ENCODE results near the gene ERN1. TPM values are rescaled to one million over a fixed set of nuclear protein-coding genes. Genes with fewer than 3 reads are reported as not detected.

Gene ERN1
- polyA plus RNA-seq, 3 donors: 11.0 to 27.5 (median 13.7) TPM

DNA sequence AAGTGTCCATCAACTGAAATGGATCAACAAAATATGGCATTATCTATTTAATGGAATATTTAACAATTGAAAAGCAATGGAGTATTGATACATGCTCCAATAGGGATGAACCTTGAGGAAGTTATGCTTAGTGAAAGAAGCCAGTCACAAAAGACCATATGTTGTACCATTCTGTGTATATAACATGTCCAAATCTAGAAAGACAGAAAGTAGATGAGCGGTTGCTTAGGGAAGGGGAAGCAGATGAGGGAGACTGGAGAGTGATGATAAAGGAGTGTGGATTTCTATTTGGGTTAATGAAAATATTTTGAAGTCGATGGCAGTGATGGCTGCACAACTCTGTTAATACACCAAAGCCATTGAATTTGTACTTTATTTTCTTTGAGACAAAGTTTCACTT lies 8.5 kb upstream of the ERN1 start:
- Mint-ChIP-seq H3K27me3 (ENCODE audit: low read depth in 3 of 3) (peaks cover 0 to 3% (median 0%) of the 10 kb centered on the region in 3 donors), H3K27ac (no peak overlapping the region), H3K9me3 (no peaks in the 10 kb centered on the region), H3K4me1 (peaks cover 1% of the 10 kb centered on the region), H3K4me3 (no peak overlapping the region), H3K36me3 (no peaks in the 10 kb centered on the region)
- DNase-seq: no peak
- intact Hi-C loops (cut with micrococcal nuclease): no loop called here
- H3K9me3 ChIP-seq (replicated peaks in 1 of 2; ENCODE audit: control insufficient read depth in 1 of 2, insufficient read depth in 1 of 2, low read length in 2 of 2): no peaks in the 10 kb centered on the region
- H3K27ac ChIP-seq (ENCODE audit: low read depth in 1 of 2, low read length in 2 of 2): no peak overlapping the region
- H3K36me3 ChIP-seq (replicated peaks in 1 of 2; ENCODE audit: control insufficient read depth in 1 of 2, insufficient read depth in 2 of 2, low read length in 2 of 2): no peaks in the 10 kb centered on the region
- H3K4me2 ChIP-seq (replicated peaks; ENCODE audit: extremely low read depth, low read length, poor library complexity, severe bottlenecking): no peak overlapping the region
- no peaks in the 10 kb centered on the region for H3K79me2 ChIP-seq (ENCODE audit: insufficient read depth, low read length)
- TF ChIP-seq, protein P1, sequence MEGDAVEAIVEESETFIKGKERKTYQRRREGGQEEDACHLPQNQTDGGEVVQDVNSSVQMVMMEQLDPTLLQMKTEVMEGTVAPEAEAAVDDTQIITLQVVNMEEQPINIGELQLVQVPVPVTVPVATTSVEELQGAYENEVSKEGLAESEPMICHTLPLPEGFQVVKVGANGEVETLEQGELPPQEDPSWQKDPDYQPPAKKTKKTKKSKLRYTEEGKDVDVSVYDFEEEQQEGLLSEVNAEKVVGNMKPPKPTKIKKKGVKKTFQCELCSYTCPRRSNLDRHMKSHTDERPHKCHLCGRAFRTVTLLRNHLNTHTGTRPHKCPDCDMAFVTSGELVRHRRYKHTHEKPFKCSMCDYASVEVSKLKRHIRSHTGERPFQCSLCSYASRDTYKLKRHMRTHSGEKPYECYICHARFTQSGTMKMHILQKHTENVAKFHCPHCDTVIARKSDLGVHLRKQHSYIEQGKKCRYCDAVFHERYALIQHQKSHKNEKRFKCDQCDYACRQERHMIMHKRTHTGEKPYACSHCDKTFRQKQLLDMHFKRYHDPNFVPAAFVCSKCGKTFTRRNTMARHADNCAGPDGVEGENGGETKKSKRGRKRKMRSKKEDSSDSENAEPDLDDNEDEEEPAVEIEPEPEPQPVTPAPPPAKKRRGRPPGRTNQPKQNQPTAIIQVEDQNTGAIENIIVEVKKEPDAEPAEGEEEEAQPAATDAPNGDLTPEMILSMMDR (IDR thresholded peaks at IDR 0.05): no peak
- H3K4me3 ChIP-seq (replicated peaks in 1 of 3; ENCODE audit: low read depth in 2 of 3, low read length in 3 of 3): no peak overlapping the region
- H3K4me1 ChIP-seq (ENCODE audit: control insufficient read depth in 1 of 2, insufficient read depth in 2 of 2, low read length in 2 of 2): no peaks in the 10 kb centered on the region
- no peak overlapping the region for H2AFZ ChIP-seq (ENCODE audit: insufficient read depth, low read depth, low read length, poor library complexity, severe bottlenecking)
- H3K27me3 ChIP-seq (ENCODE audit: control insufficient read depth in 2 of 2, insufficient read depth in 2 of 2, low read length in 2 of 2): no peaks in the 10 kb centered on the region
- WGBS (ENCODE audit: insufficient coverage): no CpG with 5 or more reads among the region's 2 CpGs
- no peak overlapping the region for H3K9ac ChIP-seq (ENCODE audit: insufficient read depth, low read length, poor library complexity, severe bottlenecking)
- no peaks in the 10 kb centered on the region for H4K20me1 ChIP-seq (ENCODE audit: insufficient read depth, low read length)

DNA sequence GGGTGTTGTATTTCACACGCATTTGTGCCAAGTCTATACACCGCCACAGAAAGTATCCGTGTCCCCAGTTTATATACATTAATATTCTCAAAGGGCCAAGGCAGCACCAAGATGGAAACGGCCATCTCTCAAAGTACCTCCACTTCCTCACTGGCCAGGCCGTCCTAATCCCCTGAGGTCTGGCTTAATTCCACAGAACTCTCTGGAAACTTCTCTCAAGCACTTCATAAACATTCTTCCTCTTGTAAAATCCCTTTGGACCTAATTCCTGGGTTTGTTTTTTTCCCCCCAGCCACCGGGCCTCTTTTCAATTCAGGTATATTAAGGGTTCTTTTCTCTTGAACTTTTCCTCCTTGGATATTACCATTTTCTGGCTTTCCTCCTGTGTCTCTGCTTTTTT lies 5.1 kb upstream of the ERN1 start:
- Histone ChIP-seq H4K20me1 (ENCODE audit: insufficient read depth, low read length) (no peaks in the 10 kb centered on the region), H3K36me3 (replicated peaks in 1 of 2; ENCODE audit: control insufficient read depth in 1 of 2, insufficient read depth in 2 of 2, low read length in 2 of 2) (no peaks in the 10 kb centered on the region), H3K9ac (ENCODE audit: insufficient read depth, low read length, poor library complexity, severe bottlenecking) (no peak overlapping the region), H2AFZ (ENCODE audit: insufficient read depth, low read depth, low read length, poor library complexity, severe bottlenecking) (no peak overlapping the region), H3K4me3 (replicated peaks in 1 of 3; ENCODE audit: low read depth in 2 of 3, low read length in 3 of 3) (no peak overlapping the region), H3K9me3 (replicated peaks in 1 of 2; ENCODE audit: control insufficient read depth in 1 of 2, insufficient read depth in 1 of 2, low read length in 2 of 2) (no peaks in the 10 kb centered on the region), H3K27ac (ENCODE audit: low read depth in 1 of 2, low read length in 2 of 2) (no peak overlapping the region), H3K4me2 (replicated peaks; ENCODE audit: extremely low read depth, low read length, poor library complexity, severe bottlenecking) (no peak overlapping the region), H3K79me2 (ENCODE audit: insufficient read depth, low read length) (no peaks in the 10 kb centered on the region), H3K4me1 (ENCODE audit: control insufficient read depth in 1 of 2, insufficient read depth in 2 of 2, low read length in 2 of 2) (peaks cover 24 to 25% of the 10 kb centered on the region in 2 donors), H3K27me3 (ENCODE audit: control insufficient read depth in 2 of 2, insufficient read depth in 2 of 2, low read length in 2 of 2) (no peaks in the 10 kb centered on the region)
- TF ChIP-seq, protein P1 (IDR thresholded peaks at IDR 0.05): no peak
- Mint-ChIP-seq H3K36me3 (peaks cover 0 to 3% of the 10 kb centered on the region in 2 donors), H3K27me3 (ENCODE audit: low read depth in 3 of 3) (peaks cover 0 to 3% (median 0%) of the 10 kb centered on the region in 3 donors), H3K4me1 (peaks cover 24% of the 10 kb centered on the region), H3K9me3 (no peaks in the 10 kb centered on the region), H3K27ac (peak overlapping the region in 3 of 7 donors; percentile 6 to 53 (median 43)), H3K4me3 (no peak overlapping the region)
- intact Hi-C loops (cut with micrococcal nuclease): loop anchor here (5.0 kb wide), 4 partner anchors 43 to 218 kb away; partner anchors contain the start of gene GH1 (in 1 of the 2)
- no peak for DNase-seq
- 83% methylated on average over 2 of the region's 6 CpGs for WGBS (ENCODE audit: insufficient coverage)
